SK-N-SH (cell line): ENCODE data around the gene EFHD2. TPM values are rescaled to one million over a fixed set of nuclear protein-coding genes. Genes with fewer than 3 reads are reported as not detected.

Experiments
- CTCF ChIA-PET: fragments of 300-600, 350-600 bp; formaldehyde crosslinking; extraction: SDS; loops from one replicate; lab custom pipeline; 2021; lab: Yijun Ruan, JAX
- POLR2A ChIA-PET: fragments of 350-600 bp; sonication (Branson Sonifier 250); formaldehyde crosslinking; extraction: SDS; loops from one replicate; lab custom pipeline; 2020; ENCODE audit warnings: antibody characterized with exemption, inconsistent platforms; lab: Yijun Ruan, JAX
- DNase-seq: peaks from one replicate; pipeline ENCODE4 v3.0.0; 2012
- H2AFZ ChIP-seq: fragments of 200-600 bp; sonication (generic); 2 replicates; pipeline ENCODE4 v1.8.1; 2016; ENCODE audit warnings: antibody characterized with exemption, mild to moderate bottlenecking, low read depth
- H3F3A ChIP-seq: fragments of 200-600 bp; sonication (generic); replicated peaks from 2 replicates; pipeline ENCODE3; 2016; ENCODE audit warnings: antibody characterized with exemption, mild to moderate bottlenecking; ENCODE audit not compliant: insufficient read depth
- H3K27ac ChIP-seq, 2 experiments: fragments of 200-500 bp in 1 of 2; fragments of 200-600 bp in 1 of 2; sonication (Bioruptor generic) in 1 of 2; sonication (generic), shearing (Covaris generic) in 1 of 2; 2 replicates each; pipeline versions ENCODE4 v1.5.1 to v1.6.1; 2014 to 2016; ENCODE audit warnings: low read depth in 2 of 2, inconsistent platforms in 1 of 2, low read length in 1 of 2, mild to moderate bottlenecking in 1 of 2, mixed read lengths in 1 of 2
- H3K27me3 ChIP-seq: fragments of 200-600 bp; sonication (generic), shearing (Covaris generic); 2 replicates; pipeline ENCODE4 v1.6.1; 2016; ENCODE audit warnings: mixed run types; ENCODE audit not compliant: insufficient read depth
- H3K36me3 ChIP-seq, 2 experiments: fragments of 200-500 bp in 1 of 2; fragments of 200-600 bp in 1 of 2; sonication (Bioruptor generic) in 1 of 2; sonication (generic) in 1 of 2; replicated peaks in 1 of 2; 2 replicates each; pipeline versions ENCODE3 to v1.5.1; 2014 to 2016; ENCODE audit warnings: low read length in 1 of 2, mild to moderate bottlenecking in 1 of 2; ENCODE audit not compliant: insufficient read depth in 2 of 2, control insufficient read depth in 1 of 2
- H3K4me1 ChIP-seq, 2 experiments: fragments of 200-500 bp in 1 of 2; fragments of 200-600 bp in 1 of 2; sonication (Bioruptor generic) in 1 of 2; sonication (generic), shearing (Covaris generic) in 1 of 2; 2 replicates each; pipeline versions ENCODE4 v1.5.1 to v1.6.1; 2014 to 2016; ENCODE audit warnings: low read depth in 1 of 2, low read length in 1 of 2, mixed run types in 1 of 2; ENCODE audit not compliant: insufficient read depth in 2 of 2, control insufficient read depth in 1 of 2
- H3K4me2 ChIP-seq: fragments of 200-600 bp; sonication (generic), shearing (Covaris generic); 2 replicates; pipeline ENCODE4 v1.6.1; 2017; ENCODE audit warnings: mixed run types
- H3K4me3 ChIP-seq, 2 experiments: fragments of 200-500 bp in 1 of 2; fragments of 200-600 bp in 1 of 2; sonication (Bioruptor generic) in 1 of 2; sonication (generic), shearing (Covaris generic) in 1 of 2; 2 replicates each; pipeline versions ENCODE4 v1.5.1 to v1.8.1; 2014 to 2016; ENCODE audit warnings: low read depth in 2 of 2, inconsistent platforms in 1 of 2, low read length in 1 of 2, mild to moderate bottlenecking in 1 of 2, mixed read lengths in 1 of 2, moderate library complexity in 1 of 2
- H3K79me2 ChIP-seq: fragments of 200-600 bp; sonication (generic); 2 replicates; pipeline ENCODE4 v1.8.1; 2017; ENCODE audit warnings: mild to moderate bottlenecking; ENCODE audit not compliant: insufficient read depth
- H3K9ac ChIP-seq: fragments of 200-600 bp; sonication (generic); 2 replicates; pipeline ENCODE4 v1.6.1; 2017; ENCODE audit warnings: mixed run types
- H3K9me2 ChIP-seq: fragments of 200-600 bp; sonication (generic); 2 replicates; pipeline ENCODE4 v1.6.1; 2017; ENCODE audit warnings: mixed run types
- H3K9me3 ChIP-seq: fragments of 200-600 bp; sonication (generic); 2 replicates; pipeline ENCODE4 v1.6.1; 2017; ENCODE audit warnings: mixed run types, mild to moderate bottlenecking, moderate library complexity
- H4K20me1 ChIP-seq: fragments of 200-600 bp; sonication (generic); 2 replicates; pipeline ENCODE4 v1.6.1; 2017; ENCODE audit warnings: mild to moderate bottlenecking, mixed run types; ENCODE audit not compliant: insufficient read depth
- ELF1 ChIP-seq: IDR thresholded peaks from 2 replicates; pipeline ENCODE4 v1.4.0; 2012
- EP300 ChIP-seq, 2 experiments: IDR thresholded peaks; 2 replicates each; pipeline versions ENCODE4 v1.4.0 to v1.6.1; 2012; ENCODE audit warnings: borderline replicate concordance in 1 of 2, low read depth in 1 of 2, low read length in 1 of 2
- GABPA ChIP-seq: IDR thresholded peaks from 2 replicates; pipeline ENCODE4 v1.4.0; 2012; ENCODE audit warnings: low read depth, mild to moderate bottlenecking
- GATA2 ChIP-seq: sonication (generic); formaldehyde crosslinking; IDR thresholded peaks from 2 replicates; pipeline ENCODE4 v1.5.0; 2020; ENCODE audit warnings: mild to moderate bottlenecking, missing genetic modification reagents
- JUND ChIP-seq: IDR thresholded peaks from 2 replicates; pipeline ENCODE4 v1.4.0; 2012
- MAX ChIP-seq: IDR thresholded peaks from 2 replicates; pipeline ENCODE4 v1.4.0; 2012; ENCODE audit warnings: low read depth
- MEF2A ChIP-seq: IDR thresholded peaks from 2 replicates; pipeline ENCODE4 v1.4.0; 2012; ENCODE audit warnings: low read depth, borderline replicate concordance
- NFIC ChIP-seq: IDR thresholded peaks from 2 replicates; pipeline ENCODE4 v1.4.0; 2012; ENCODE audit warnings: borderline replicate concordance
- POLR2AphosphoS5 ChIP-seq: IDR thresholded peaks from 2 replicates; pipeline ENCODE4 v1.6.1; 2012; ENCODE audit warnings: low read depth, low read length
- RAD21 ChIP-seq: IDR thresholded peaks from 2 replicates; pipeline ENCODE4 v1.6.1; 2012; ENCODE audit warnings: mild to moderate bottlenecking, low read length
- REST ChIP-seq: IDR thresholded peaks from 2 replicates; pipeline ENCODE4 v1.6.1; 2012; ENCODE audit warnings: mild to moderate bottlenecking, low read depth, low read length, moderate library complexity
- SIN3A ChIP-seq: IDR thresholded peaks from 2 replicates; pipeline ENCODE4 v1.6.1; 2012; ENCODE audit warnings: low read depth, mild to moderate bottlenecking, low read length, moderate library complexity, borderline replicate concordance
- TCF12 ChIP-seq: IDR thresholded peaks from 2 replicates; pipeline ENCODE4 v1.4.0; 2012
- TEAD4 ChIP-seq: IDR thresholded peaks from 2 replicates; pipeline ENCODE4 v1.4.0; 2012; ENCODE audit warnings: mild to moderate bottlenecking, borderline replicate concordance; ENCODE audit not compliant: insufficient read depth
- USF1 ChIP-seq: IDR thresholded peaks from 2 replicates; pipeline ENCODE4 v1.4.0; 2012; ENCODE audit warnings: low read depth, borderline replicate concordance
- WGBS: methylation state at CpG from one replicate; pipeline ENCODE4 v1.1.6; 2017; ENCODE audit warnings: low lambda C conversion rate; 5-methylcytosine and 5-hydroxymethylcytosine counted together
- polyA plus RNA-seq, 3 experiments: library from polyadenylated mRNA; depleted of rRNA; stranded (reverse); fragments of >200 nt; gene quantifications; 2 replicates each; pipeline ENCODE4 v1.2.3, GENCODE V29; 2012

EFHD2 gene
- polyA plus RNA-seq, 1 of the 3 experiments (the other 2 are of a cell fraction) = 59.8 TPM

- no peaks in the 10 kb centered on the region for H3K27me3 ChIP-seq
- CTCF ChIA-PET = no interaction called here
- H4K20me1 ChIP-seq = no peaks in the 10 kb centered on the region
- H3K36me3 ChIP-seq = no peaks in the 10 kb centered on the region
- H3K9me2 ChIP-seq = no peaks in the 10 kb centered on the region
- peaks cover 0 to 9% of the 10 kb centered on the region in 2 experiments; a peak in 1 of 4 replicates for H3K4me1 ChIP-seq
- H3K9me3 ChIP-seq = no peaks in the 10 kb centered on the region
- no peaks in the 10 kb centered on the region for H3K79me2 ChIP-seq
- TF ChIP-seq SIN3A (no peak), REST (no peak), USF1 (no peak), JUND (no peak), NFIC (no peak), TCF12 (no peak), GABPA (no peak), GATA2 (CRISPR knock-in tag) (no peak), RAD21 (no peak), TEAD4 (no peak)
- 93% methylated on average over 2 of the region's 2 CpGs for WGBS
- H3K4me2 ChIP-seq = no peak overlapping the region
- no peak overlapping the region for H2AFZ ChIP-seq
- DNase-seq = no peak
- no peak overlapping the region for H3K27ac ChIP-seq
- no peak overlapping the region for H3K9ac ChIP-seq
- POLR2A ChIA-PET = no interaction called here
- H3K4me3 ChIP-seq = no peak overlapping the region
- H3F3A ChIP-seq = no peaks in the 10 kb centered on the region
These were observed 12.5 kb upstream of the EFHD2 start for GRCh38 chr1:15397236-15397635.

- H2AFZ ChIP-seq = no peak overlapping the region
- no peaks in the 10 kb centered on the region for H3K27me3 ChIP-seq
- no peaks in the 10 kb centered on the region for H3K36me3 ChIP-seq
- H3K4me2 ChIP-seq = no peak overlapping the region
- no peaks in the 10 kb centered on the region for H3K9me2 ChIP-seq
- H3F3A ChIP-seq = no peaks in the 10 kb centered on the region
- no peak for DNase-seq
- CTCF ChIA-PET = interaction anchor here (1.2 to 1.9 kb wide), 4 partner anchors 11 to 96 kb away, joined by 3 to 9 read pairs (median 4); no protein-coding TSS in a partner anchor
- no peaks in the 10 kb centered on the region; a peak in 1 of 4 replicates for H3K4me1 ChIP-seq
- H4K20me1 ChIP-seq = no peaks in the 10 kb centered on the region
- no peaks in the 10 kb centered on the region for H3K79me2 ChIP-seq
- no peak overlapping the region for H3K27ac ChIP-seq
- POLR2A ChIA-PET = no interaction called here
- no peaks in the 10 kb centered on the region for H3K9me3 ChIP-seq
- 81% methylated on average over 2 of the region's 2 CpGs for WGBS
- TF ChIP-seq USF1 = no peak
- no peak for TF ChIP-seq REST
- TF ChIP-seq MAX = no peak
- no peak for TF ChIP-seq ELF1
- no peak for TF ChIP-seq NFIC
- TF ChIP-seq POLR2AphosphoS5 = no peak
- TF ChIP-seq EP300 (IDR thresholded peaks at IDR 0.05; ENCODE audit: borderline replicate concordance in 1 of 2, low read depth in 1 of 2, low read length in 1 of 2) = no peak
- TF ChIP-seq JUND = no peak
- TF ChIP-seq MEF2A = no peak
- TF ChIP-seq, all 33 proteins: peak for 0
- Histone ChIP-seq H3K4me3 (no peak overlapping the region), H3K9ac (no peak overlapping the region)
These were observed 10.0 kb upstream of the EFHD2 start for GRCh38 chr1:15399710-15400109.
